ENCODE measurements around the gene ZNF254.
"Not testable (repeated sequence)": the region's sequence is repeated elsewhere in the genome, so short reads cannot be mapped to it uniquely, and the experiment has no call there.

ZNF254 gene

DNA sequence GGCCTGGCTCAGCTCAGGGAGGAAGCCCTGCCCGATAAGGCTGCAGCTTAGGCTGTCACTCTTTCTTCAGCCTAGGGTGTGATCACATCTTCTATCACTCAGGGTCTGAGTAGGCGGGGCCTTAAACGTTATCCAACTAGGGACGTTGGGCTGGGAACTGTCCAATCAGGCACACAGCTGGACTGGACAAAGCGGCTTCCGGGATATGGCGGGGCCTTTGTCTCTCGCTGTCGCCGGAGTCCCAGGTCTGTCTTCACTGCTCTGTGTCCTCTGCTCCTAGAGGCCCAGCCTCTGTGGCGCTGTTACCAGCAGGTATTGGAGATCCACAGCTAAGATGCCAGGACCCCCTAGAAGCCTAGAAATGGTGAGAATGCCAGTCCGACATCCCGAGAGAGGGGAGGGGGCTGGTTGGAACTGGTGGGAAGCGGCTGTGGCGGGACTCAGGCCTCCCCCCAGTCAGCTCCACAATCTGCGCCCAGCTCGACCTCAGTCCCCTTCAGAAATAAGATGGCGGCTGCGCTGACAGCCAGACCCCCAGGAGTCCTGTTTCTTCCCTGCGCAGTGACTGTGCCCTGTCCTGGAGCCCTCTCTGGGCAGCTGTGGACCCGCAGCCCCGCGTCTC, at the start of gene ZNF254:
Gene ZNF254 (plus strand): TSS at position 214 of the 622 bp plus-strand sequence. CDS start 121 bp downstream, at position 335.
- peak; percentile 92 for DNase-seq (ENCODE audit: low read depth)

GRCh38 chr19:24040621-24041020, 46.4 kb upstream of the ZNF254 start:
- no peak for DNase-seq (ENCODE audit: low read depth)

- not testable (repeated sequence) for DNase-seq (ENCODE audit: low read depth)
Observed at GRCh38 chr19:24041326-24041725, 45.7 kb upstream of the ZNF254 start.

DNA sequence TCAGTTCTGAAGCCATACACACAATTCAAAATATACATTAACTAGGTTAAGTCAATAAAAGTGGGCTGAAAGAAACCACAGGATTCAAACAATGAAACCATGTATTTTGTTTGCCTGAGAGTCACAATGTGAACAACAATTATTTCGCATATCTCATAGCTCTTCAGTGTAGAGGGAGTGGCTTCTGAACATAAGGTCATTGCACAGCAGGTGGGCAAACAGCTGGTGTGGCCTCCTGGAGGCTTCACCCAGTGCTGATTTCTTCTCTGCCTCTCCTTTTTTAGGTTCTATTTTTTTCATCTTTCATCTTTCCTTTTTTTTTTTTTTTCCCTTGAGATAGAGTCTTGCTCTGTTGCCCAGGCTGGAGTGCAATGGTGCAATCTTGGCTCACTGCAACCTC, 40.4 kb upstream of the ZNF254 start:
- no peak for DNase-seq (ENCODE audit: low read depth)

- no peak for DNase-seq (ENCODE audit: low read depth)
Observed at GRCh38 chr19:24048261-24048660, 38.7 kb upstream of the ZNF254 start.

DNA sequence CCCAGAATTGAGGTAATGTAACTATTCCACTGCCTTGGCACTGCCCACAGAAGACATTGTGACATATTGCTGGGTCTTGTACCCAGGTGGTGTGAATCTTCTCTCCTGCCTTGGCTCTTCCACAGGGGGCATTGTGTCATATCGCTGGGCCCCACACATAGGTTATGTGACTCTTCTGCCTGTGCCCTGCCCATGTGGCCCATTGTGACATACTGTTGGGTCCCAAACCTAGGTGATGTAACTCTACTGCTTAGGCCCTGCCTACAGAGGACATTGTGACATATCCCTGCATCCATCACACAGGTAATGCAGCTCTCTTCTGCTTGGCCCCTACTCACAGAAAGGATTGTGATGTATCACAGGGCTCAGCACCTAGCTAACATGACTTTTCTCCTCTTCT, 37.5 kb upstream of the ZNF254 start:
- DNase-seq (ENCODE audit: low read depth), result no peak

DNA sequence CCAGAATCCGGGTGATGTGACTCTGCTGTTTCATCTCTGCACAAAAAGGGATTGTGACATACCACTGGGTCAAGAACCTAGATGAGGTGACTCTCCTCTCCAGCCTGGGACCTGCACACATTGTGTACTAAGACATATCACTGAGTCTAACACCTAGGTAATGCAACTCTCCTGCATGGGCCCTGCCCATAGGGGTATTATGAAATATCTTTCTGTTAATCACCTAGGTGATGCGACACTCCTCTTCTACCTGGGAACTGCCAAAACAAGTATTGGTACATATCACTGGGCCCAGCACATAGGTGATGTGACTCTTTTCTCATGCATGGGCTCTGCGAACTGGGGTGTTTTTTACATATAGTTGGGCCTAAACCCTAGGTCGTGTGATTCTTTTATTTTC, 35.5 kb upstream of the ZNF254 start:
- no peak for DNase-seq (ENCODE audit: low read depth)

- no peak for DNase-seq (ENCODE audit: low read depth)
Observed at GRCh38 chr19:24052811-24053210, 34.2 kb upstream of the ZNF254 start.

- no peak for DNase-seq (ENCODE audit: low read depth)
Observed at GRCh38 chr19:24053601-24054000, 33.4 kb upstream of the ZNF254 start.

- DNase-seq (ENCODE audit: low read depth), result peak; percentile 80
Observed at GRCh38 chr19:24054044-24054935, 32.7 kb upstream of the ZNF254 start.

DNA sequence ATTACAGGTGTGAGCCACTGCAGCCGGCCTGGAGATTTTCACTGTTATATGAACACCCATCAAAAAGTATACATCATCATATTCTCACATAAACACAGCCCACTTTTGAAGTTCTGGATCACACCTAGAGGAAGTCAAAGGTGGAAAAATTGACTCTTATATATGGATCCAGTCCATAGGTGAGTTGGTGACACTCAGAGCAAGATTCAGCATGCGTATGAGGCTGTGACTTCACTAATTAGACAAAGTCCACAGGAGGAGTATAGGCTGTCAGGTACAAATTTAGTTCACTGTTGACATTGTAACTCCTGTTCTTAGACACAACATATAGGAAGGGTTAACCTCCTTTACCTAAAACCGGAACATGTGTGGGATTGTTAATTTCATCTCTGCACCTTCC, 31.4 kb upstream of the ZNF254 start:
- DNase-seq (ENCODE audit: low read depth), result no peak

- DNase-seq (ENCODE audit: low read depth), result no peak
Observed at GRCh38 chr19:24057144-24057543, 29.8 kb upstream of the ZNF254 start.

DNA sequence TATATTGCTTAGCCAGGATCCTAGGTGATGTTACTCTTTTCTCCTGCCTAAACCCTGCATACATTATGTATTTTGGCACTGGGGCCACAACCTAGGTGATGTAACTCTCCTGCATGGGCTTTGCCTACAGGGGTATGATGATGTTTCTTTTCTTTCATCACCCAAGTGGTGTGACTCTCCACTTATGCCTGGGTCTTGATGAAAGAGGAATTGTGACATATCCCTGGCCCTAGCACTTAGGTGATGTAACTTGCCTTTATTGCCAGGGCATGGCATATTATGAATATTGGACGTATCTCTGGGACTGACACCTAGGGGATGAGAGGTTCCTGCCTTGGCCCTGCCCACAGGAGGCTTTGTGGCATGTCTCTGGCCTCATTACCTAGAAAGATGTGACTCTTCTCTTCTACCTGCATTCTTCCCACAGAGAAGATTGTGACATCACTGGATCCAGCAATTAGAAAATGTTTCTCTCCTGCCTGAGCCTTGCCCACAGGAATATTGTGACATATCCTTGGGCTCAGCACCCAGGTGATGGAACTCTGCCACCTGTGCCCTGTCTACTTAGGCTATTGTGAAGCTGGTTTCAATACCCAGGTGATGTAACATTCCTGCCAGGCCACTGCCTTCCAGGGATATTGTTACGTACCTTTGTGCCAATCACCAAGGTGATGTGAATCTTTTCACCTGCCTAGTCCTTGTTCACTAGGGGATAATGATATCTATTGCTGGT, 27.3 kb upstream of the ZNF254 start:
- DNase-seq (ENCODE audit: low read depth), result no peak

GRCh38 chr19:24060687-24061356, 26.2 kb upstream of the ZNF254 start:
- no peak for DNase-seq (ENCODE audit: low read depth)

GRCh38 chr19:24062190-24062589, 24.8 kb upstream of the ZNF254 start:
- DNase-seq (ENCODE audit: low read depth), result no peak

DNA sequence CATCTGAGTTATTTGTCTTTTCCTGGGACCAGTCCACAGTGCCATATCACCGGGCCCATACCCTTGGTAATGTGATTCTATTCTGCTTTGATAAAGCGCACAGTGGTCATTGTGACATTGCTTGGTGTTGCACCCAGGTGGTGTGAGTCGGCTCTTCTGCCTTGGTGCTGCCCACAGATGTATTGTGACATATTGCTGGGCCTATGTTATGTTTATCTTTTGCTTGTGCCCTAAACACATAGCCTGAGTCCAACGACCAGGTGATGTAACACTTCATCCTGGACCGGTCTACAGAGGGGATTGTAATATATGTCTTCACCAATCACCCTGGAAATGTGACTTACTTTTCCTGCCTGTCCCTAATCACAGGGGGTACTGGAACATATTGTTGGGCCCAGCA, 23.7 kb upstream of the ZNF254 start:
- no peak for DNase-seq (ENCODE audit: low read depth)

DNA sequence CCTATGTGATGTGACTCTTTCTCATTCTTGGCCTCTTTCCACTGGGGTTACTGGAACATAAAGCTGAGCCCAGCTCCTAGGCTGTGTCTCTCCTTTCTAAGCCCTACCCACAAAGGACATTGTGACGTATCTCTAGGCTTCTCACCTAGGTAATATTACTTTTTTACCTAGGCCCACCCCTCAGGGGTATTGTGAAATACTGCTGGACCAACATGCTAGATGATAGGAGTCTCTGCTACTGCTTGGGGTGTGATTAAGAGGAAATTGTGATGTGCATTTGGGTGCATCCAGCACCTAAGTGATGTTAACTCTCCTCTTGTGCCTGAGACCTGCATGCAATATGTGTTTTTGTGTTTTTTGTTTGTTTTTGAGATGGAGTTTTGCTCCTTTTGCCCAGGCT, 22.8 kb upstream of the ZNF254 start:
- no peak for DNase-seq (ENCODE audit: low read depth)

GRCh38 chr19:24065243-24065642, 21.7 kb upstream of the ZNF254 start:
- no peak for DNase-seq (ENCODE audit: low read depth)

DNA sequence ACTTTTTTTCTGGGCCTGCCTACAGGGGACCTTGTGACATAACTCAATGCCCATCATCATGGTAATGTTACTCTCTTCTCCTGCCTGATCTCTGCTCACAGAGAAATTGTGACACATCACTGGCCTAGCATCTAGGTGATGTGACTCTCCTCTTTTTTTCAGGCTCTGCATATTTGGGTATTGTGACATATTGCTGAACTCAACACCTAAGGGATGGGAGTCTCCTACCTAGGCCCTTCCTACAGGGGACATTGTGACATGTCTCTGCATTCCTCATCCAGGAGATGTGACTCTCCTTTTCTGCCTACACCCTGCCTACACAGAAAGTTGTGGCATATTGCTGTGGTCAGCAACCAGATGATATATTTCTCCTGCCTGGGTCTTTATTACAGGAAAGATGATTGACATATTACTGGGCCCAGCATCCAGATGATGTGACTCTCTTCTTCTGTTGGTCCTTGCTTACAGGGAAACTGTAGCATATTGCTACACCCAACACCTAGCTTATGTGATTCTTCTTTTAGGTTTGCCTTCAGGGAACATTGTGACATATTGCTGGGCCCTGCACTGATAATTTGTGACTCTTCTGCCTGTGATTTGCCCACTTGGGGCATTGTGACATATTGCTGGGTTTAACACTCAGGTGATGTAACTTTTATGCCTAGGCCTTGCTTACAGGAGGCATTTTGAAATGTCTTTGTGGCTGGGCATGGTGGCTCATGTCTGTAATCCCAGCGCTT, 21.0 kb upstream of the ZNF254 start:
- DNase-seq (ENCODE audit: low read depth), result no peak

- no peak for DNase-seq (ENCODE audit: low read depth)
Observed at GRCh38 chr19:24069905-24070657, 16.9 kb upstream of the ZNF254 start.

GRCh38 chr19:24071078-24071477, 15.9 kb upstream of the ZNF254 start:
- DNase-seq (ENCODE audit: low read depth), result no peak
